Stimulated activated CD4-positive, alpha-beta T cell treated with anti-CD3 and anti-CD28 coated beads, TNF-alpha, amount 100 ng/mL, for 48 hours (primary cell): ENCODE data around the gene SLC47A2.

Source experiments
- DNase-seq, 3 donors: peaks; one replicate each; pipeline ENCODE4 v3.0.0-alpha.2; 2020; ENCODE audit warnings: low read depth in 3 of 3

Gene SLC47A2

GRCh38 chr17:19645734-19646201 lies 70.6 kb downstream of the SLC47A2 start:
- peak; percentile 32 to 46 (median 45) for DNase-seq

- no peak for DNase-seq
These were observed 71.7 kb downstream of the SLC47A2 start for GRCh38 chr17:19644493-19645210.

GRCh38 chr17:19642373-19642893 lies 74.0 kb downstream of the SLC47A2 start:
- DNase-seq: no peak

GRCh38 chr17:19641687-19642372 lies 74.6 kb downstream of the SLC47A2 start:
- DNase-seq: no peak

GRCh38 chr17:19631905-19632304 lies 84.5 kb downstream of the SLC47A2 start:
- DNase-seq: no peak

- no peak for DNase-seq
These were observed 85.7 kb downstream of the SLC47A2 start for GRCh38 chr17:19630661-19631060.

GRCh38 chr17:19630035-19630434 lies 86.3 kb downstream of the SLC47A2 start:
- DNase-seq: no peak

- DNase-seq: no peak
These were observed 86.9 kb downstream of the SLC47A2 start for GRCh38 chr17:19629449-19629848.
